Spleen (tissue), 11 donors: Measurements from ENCODE around the gene FHIT. TPM values are rescaled to one million over a fixed set of nuclear protein-coding genes. Genes with fewer than 3 reads are reported as not detected.

Experiments used
- DNase-seq: peaks from one replicate; pipeline ENCODE4 v3.0.0-alpha.2; 2020
- H3K27ac ChIP-seq, 8 donors: fragments of 200-600 bp; sonication (generic) in 7 of 8; 1 replicate in 4 of 8; 2 replicates in 4 of 8; pipeline versions ENCODE4 v1.5.0 to v1.8.0; 2016 to 2021; ENCODE audit warnings: inconsistent platforms in 4 of 8, mild to moderate bottlenecking in 4 of 8, moderate library complexity in 1 of 8
- H3K27me3 ChIP-seq, 7 donors: fragments of 200-600 bp; sonication (generic) in 6 of 7; replicated peaks in 1 of 7; 1 replicate in 4 of 7; 2 replicates in 3 of 7; pipeline versions ENCODE4 v1.5.0 to v1.8.0; 2016 to 2021; ENCODE audit warnings: inconsistent platforms in 3 of 7, mild to moderate bottlenecking in 1 of 7
- H3K36me3 ChIP-seq, 6 donors: fragments of 200-600 bp; sonication (generic) in 5 of 6; 1 replicate in 4 of 6; 2 replicates in 2 of 6; pipeline versions ENCODE4 v1.5.0 to v1.8.0; 2016 to 2021; ENCODE audit warnings: inconsistent platforms in 2 of 6
- H3K4me1 ChIP-seq, 6 donors: fragments of 200-600 bp; sonication (generic) in 5 of 6; 1 replicate in 3 of 6; 2 replicates in 3 of 6; pipeline versions ENCODE4 v1.5.0 to v1.8.0; 2016 to 2021; ENCODE audit warnings: inconsistent platforms in 3 of 6
- H3K4me3 ChIP-seq, 8 donors: fragments of 200-600 bp; sonication (generic) in 7 of 8; 1 replicate in 4 of 8; 2 replicates in 4 of 8; pipeline versions ENCODE4 v1.5.0 to v1.8.0; 2016 to 2021; ENCODE audit warnings: inconsistent platforms in 4 of 8, mild to moderate bottlenecking in 4 of 8, moderate library complexity in 2 of 8
- H3K9me3 ChIP-seq, 8 donors: fragments of 200-600 bp; sonication (generic) in 7 of 8; 1 replicate in 4 of 8; 2 replicates in 4 of 8; pipeline versions ENCODE4 v1.5.0 to v1.8.0; 2016 to 2021; ENCODE audit warnings: inconsistent platforms in 4 of 8
- POLR2A ChIP-seq, 3 donors: fragments of 450-650 bp; IDR thresholded peaks; one replicate each; pipeline ENCODE4 v1.5.1; 2017; ENCODE audit warnings: antibody characterized with exemption in 3 of 3, mild to moderate bottlenecking in 1 of 3
- POLR2AphosphoS5 ChIP-seq, 3 donors: sonication (generic); formaldehyde crosslinking; IDR thresholded peaks; one replicate each; pipeline ENCODE4 v1.5.1; 2017; ENCODE audit warnings: antibody characterized with exemption in 3 of 3
- WGBS, 5 donors: extraction: QIAGEN DNeasy Blood & Tissue Kit in 3 of 5; methylation state at CpG; one replicate each; pipeline versions ENCODE4 v1.1.5 to v1.1.7; 2013 to 2018; 5-methylcytosine and 5-hydroxymethylcytosine counted together
- intact Hi-C: fragments of 100-400 bp; cut with DNase I; formaldehyde crosslinking; loops from one replicate; pipeline ENCODE4 v1.15.0; 2023; ENCODE audit warnings: low total_unique reads
- polyA plus RNA-seq, 3 donors: library from polyadenylated mRNA; stranded (reverse); fragments of 200-250 nt; gene quantifications; one replicate each; pipeline ENCODE4 v1.2.1, GENCODE V29; 2013
- total RNA-seq, 7 donors: library from RNA; depleted of rRNA in 3 of 7; stranded (reverse); fragments of >200 nt in 3 of 7; fragmentation: NEBNext Ultra II Directional in 4 of 7; extraction: Animal tissue kit (Norgen Biotek cat#: 25700) in 4 of 7; gene quantifications; one replicate each; pipeline versions ENCODE4 v1.1.0 to v1.2.1, GENCODE V29; 2016 to 2021
- TF ChIP-seq, protein P1 (sequence below), 11 experiments: fragments of 200-600 bp in 7 of 11; fragments of 450-650 bp in 4 of 11; sonication (generic) in 4 of 11; IDR thresholded peaks in 8 of 11; conservative IDR thresholded peaks in 3 of 11; 1 replicate in 7 of 11; 2 replicates in 4 of 11; pipeline versions ENCODE4 v1.4.0 to v1.8.0; 2016 to 2021; ENCODE audit warnings: antibody characterized with exemption in 11 of 11, inconsistent platforms in 4 of 11, mild to moderate bottlenecking in 1 of 11
- donor health status: healthy with polysubstance abuse.
- donor health status: DM: no; HTN: no; CAD: no; lungs with moderate emphysema.
- donor health status: DM: no; HTN: no; CAD: no.
- donor health status: Bipolar disorder and iron deficiency.
- donor health status: healthy.
- donor health status: DM: no; HTN: no; CAD: no.
- donor health status: DM: yes; HTN: yes; CAD: no.

The FHIT gene
- total and polyA plus RNA-seq, 10 donors, result 4.1 to 23.1 (median 12.2) TPM

- no peaks in the 10 kb centered on the region for H3K9me3 ChIP-seq
- H3K4me3 ChIP-seq, result no peak overlapping the region
- H3K36me3 ChIP-seq, result no peaks in the 10 kb centered on the region
- WGBS, 5 donors, result 81 to 97% (median 96%) methylated on average over 1 of the region's 1 CpG
- no peaks in the 10 kb centered on the region for H3K4me1 ChIP-seq
- H3K27ac ChIP-seq, result no peak overlapping the region
- no peaks in the 10 kb centered on the region for H3K27me3 ChIP-seq
- intact Hi-C loops, result no loop called here
- DNase-seq, result no peak
- TF ChIP-seq POLR2A (IDR thresholded peaks at IDR 0.05) (no peak), POLR2AphosphoS5 (IDR thresholded peaks at IDR 0.05) (no peak)
- TF ChIP-seq, protein P1, sequence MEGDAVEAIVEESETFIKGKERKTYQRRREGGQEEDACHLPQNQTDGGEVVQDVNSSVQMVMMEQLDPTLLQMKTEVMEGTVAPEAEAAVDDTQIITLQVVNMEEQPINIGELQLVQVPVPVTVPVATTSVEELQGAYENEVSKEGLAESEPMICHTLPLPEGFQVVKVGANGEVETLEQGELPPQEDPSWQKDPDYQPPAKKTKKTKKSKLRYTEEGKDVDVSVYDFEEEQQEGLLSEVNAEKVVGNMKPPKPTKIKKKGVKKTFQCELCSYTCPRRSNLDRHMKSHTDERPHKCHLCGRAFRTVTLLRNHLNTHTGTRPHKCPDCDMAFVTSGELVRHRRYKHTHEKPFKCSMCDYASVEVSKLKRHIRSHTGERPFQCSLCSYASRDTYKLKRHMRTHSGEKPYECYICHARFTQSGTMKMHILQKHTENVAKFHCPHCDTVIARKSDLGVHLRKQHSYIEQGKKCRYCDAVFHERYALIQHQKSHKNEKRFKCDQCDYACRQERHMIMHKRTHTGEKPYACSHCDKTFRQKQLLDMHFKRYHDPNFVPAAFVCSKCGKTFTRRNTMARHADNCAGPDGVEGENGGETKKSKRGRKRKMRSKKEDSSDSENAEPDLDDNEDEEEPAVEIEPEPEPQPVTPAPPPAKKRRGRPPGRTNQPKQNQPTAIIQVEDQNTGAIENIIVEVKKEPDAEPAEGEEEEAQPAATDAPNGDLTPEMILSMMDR (IDR thresholded peaks at IDR 0.05 in 8 of 11, conservative IDR thresholded peaks at IDR 0.05 in 3 of 11), result no peak
These were observed 1107.2 kb downstream of the FHIT start for GRCh38 chr3:60144071-60144470.

DNA sequence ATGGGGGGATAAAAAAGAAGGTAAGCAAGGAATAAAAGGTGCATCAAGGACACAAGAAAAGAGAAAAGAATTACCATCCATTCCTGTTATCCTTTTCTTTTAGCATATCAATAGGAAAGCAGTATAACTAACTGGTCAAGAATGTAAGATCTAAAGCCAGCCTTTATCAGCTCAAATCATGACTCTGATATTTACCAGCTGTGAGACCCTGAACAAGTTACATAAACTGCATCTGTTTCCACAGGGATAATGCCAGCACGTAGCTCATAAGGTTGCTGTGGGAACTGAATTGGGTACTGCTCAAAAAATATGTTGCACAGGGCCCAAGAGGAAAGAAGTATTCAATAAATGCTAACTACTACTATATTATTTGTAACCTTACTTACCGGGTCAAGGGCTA is 1109.2 kb downstream of the FHIT start:
- H3K27ac ChIP-seq, result no peak overlapping the region
- no peak for DNase-seq
- H3K36me3 ChIP-seq, result no peaks in the 10 kb centered on the region
- no peaks in the 10 kb centered on the region for H3K9me3 ChIP-seq
- TF ChIP-seq POLR2AphosphoS5 (IDR thresholded peaks at IDR 0.05) (no peak), POLR2A (IDR thresholded peaks at IDR 0.05) (no peak)
- TF ChIP-seq, protein P1 (IDR thresholded peaks at IDR 0.05 in 8 of 11, conservative IDR thresholded peaks at IDR 0.05 in 3 of 11), result no peak
- intact Hi-C loops, result no loop called here
- H3K4me1 ChIP-seq, result no peaks in the 10 kb centered on the region
- WGBS, 5 donors, result 64 to 82% (median 79%) methylated on average over 2 of the region's 2 CpGs
- no peaks in the 10 kb centered on the region for H3K27me3 ChIP-seq
- no peak overlapping the region for H3K4me3 ChIP-seq

- Histone ChIP-seq H3K9me3 (no peaks in the 10 kb centered on the region), H3K4me1 (no peaks in the 10 kb centered on the region), H3K36me3 (no peaks in the 10 kb centered on the region), H3K27me3 (no peaks in the 10 kb centered on the region), H3K27ac (no peak overlapping the region), H3K4me3 (no peak overlapping the region)
- WGBS, 5 donors, result 79 to 92% (median 89%) methylated on average over 1 of the region's 1 CpG
- intact Hi-C loops, result no loop called here
- no peak for DNase-seq
- TF ChIP-seq POLR2A (IDR thresholded peaks at IDR 0.05) (no peak), POLR2AphosphoS5 (IDR thresholded peaks at IDR 0.05) (no peak)
- TF ChIP-seq, protein P1 (IDR thresholded peaks at IDR 0.05 in 8 of 11, conservative IDR thresholded peaks at IDR 0.05 in 3 of 11), result no peak
These were observed 1111.1 kb downstream of the FHIT start for GRCh38 chr3:60140160-60140559.

DNA sequence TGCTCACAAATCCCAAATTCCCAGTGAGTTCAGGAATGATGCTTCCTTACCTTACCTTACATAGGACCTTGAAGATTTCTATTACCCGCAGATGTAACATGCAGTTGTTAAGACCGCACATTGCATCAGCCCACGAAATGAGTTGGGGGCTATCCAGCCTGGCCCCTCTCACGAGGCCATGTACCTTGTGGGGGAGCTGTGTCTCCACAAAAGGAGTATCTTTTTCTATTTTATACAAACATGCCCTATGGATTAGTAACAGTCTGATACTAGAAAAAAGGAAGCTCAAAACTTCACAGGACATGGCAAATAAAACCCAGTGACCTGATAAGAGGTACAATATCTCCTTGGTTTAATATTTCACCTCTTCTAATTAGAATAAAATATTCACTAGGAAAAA is 1114.7 kb downstream of the FHIT start:
- peaks cover 0 to 9% (median 0%) of the 10 kb centered on the region in 6 donors for H3K4me1 ChIP-seq
- DNase-seq, result no peak
- 86 to 97% (median 89%) methylated on average over 4 of the region's 4 CpGs for WGBS, 5 donors
- H3K27me3 ChIP-seq, result no peaks in the 10 kb centered on the region
- H3K9me3 ChIP-seq, result no peaks in the 10 kb centered on the region
- intact Hi-C loops, result no loop called here
- H3K36me3 ChIP-seq, result no peaks in the 10 kb centered on the region
- TF ChIP-seq, protein P1 (IDR thresholded peaks at IDR 0.05 in 8 of 11, conservative IDR thresholded peaks at IDR 0.05 in 3 of 11), result no peak
- no peak for TF ChIP-seq POLR2AphosphoS5 (IDR thresholded peaks at IDR 0.05)
- TF ChIP-seq POLR2A (IDR thresholded peaks at IDR 0.05), result no peak
- H3K4me3 ChIP-seq, result no peak overlapping the region
- H3K27ac ChIP-seq, result no peak overlapping the region
